Measurements from ENCODE around the gene SDS. TPM values are rescaled to one million over a fixed set of nuclear protein-coding genes. Genes with fewer than 3 reads are reported as not detected.
"Not testable (repeated sequence)": the region's sequence is repeated elsewhere in the genome, so short reads cannot be mapped to it uniquely, and the experiment has no call there.

SDS gene
- total RNA-seq, 1 donor from 2014 or later: 6.4 TPM

- no peak for DNase-seq (ENCODE audit: low spot score)
Measured at GRCh38 chr12:113381220-113381619, 22.5 kb downstream of the SDS start.

- DNase-seq (ENCODE audit: low spot score): no peak
Measured at GRCh38 chr12:113378291-113378690, 25.4 kb downstream of the SDS start.

GRCh38 chr12:113374823-113375428, 28.8 kb downstream of the SDS start:
- no peak for DNase-seq (ENCODE audit: low spot score)

- DNase-seq (ENCODE audit: low spot score): no peak
Measured at GRCh38 chr12:113373969-113374368, 29.7 kb downstream of the SDS start.

DNA sequence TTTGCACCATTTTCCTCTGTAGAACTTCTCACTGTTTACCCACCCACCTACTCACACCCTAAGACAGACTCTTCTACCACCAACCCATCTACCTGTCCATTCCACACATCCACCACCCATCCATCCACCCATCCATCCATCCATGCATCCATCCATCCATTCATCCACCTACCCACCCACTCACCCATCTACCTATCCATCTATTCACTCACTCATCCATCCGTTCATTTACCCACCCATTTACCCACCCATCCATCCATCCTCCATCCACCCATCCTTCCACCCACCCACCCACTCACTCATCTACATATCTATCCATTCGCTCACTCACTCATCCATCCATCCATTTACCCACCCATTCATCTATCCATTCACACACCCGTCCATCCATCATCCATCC, 30.2 kb downstream of the SDS start:
- DNase-seq (ENCODE audit: low spot score): no peak

- no peak for DNase-seq (ENCODE audit: low spot score)
Measured at GRCh38 chr12:113372371-113372770, 31.3 kb downstream of the SDS start.

GRCh38 chr12:113371808-113372207, 31.9 kb downstream of the SDS start:
- DNase-seq (ENCODE audit: low spot score): no peak

GRCh38 chr12:113370923-113371682, 32.6 kb downstream of the SDS start:
- no peak for DNase-seq (ENCODE audit: low spot score)

GRCh38 chr12:113369391-113369985, 34.2 kb downstream of the SDS start:
- no peak for DNase-seq (ENCODE audit: low spot score)

GRCh38 chr12:113368331-113368730, 35.4 kb downstream of the SDS start:
- no peak for DNase-seq (ENCODE audit: low spot score)

- no peak for DNase-seq (ENCODE audit: low spot score)
Measured at GRCh38 chr12:113366827-113367226, 36.9 kb downstream of the SDS start.

DNA sequence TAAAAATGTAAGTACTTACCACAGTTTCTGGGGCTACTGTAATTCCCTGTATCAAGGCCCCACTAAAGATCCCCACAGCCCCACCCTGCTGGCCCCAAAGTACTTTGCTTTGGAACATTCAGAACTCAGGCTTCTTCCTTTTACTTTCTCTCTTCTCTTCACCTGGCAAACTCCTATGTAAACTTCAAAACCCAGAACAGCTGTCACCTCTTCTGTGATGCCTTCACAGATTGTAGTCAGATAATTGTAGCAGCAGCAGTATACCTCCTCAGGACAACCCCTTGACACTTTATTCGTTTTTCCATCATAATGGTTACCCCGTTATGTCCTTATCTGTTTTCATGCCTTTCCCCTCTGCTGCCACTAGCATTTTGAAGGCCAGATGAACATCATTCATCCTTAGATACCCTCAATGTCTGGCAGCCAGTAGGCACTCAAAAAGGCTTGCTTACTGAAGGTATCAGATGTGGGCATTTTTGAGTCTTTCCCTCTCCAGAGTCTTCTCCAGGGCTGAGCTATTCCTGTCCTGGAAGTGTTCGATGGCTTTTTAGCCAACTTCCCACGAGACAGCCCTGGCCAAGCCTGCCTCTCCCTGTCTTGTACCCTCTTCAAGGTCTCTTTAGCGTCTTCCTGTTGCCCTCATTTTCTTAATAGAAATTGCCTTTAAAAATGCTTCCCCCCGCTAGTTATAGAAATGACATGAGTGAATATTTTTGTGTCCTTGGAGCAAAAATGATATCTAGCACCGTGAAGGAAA, 37.9 kb downstream of the SDS start:
- DNase-seq (ENCODE audit: low spot score): no peak

- DNase-seq (ENCODE audit: low spot score): no peak
Measured at GRCh38 chr12:113364698-113365097, 39.0 kb downstream of the SDS start.

- DNase-seq (ENCODE audit: low spot score): no peak
Measured at GRCh38 chr12:113361574-113362370, 41.9 kb downstream of the SDS start.

DNA sequence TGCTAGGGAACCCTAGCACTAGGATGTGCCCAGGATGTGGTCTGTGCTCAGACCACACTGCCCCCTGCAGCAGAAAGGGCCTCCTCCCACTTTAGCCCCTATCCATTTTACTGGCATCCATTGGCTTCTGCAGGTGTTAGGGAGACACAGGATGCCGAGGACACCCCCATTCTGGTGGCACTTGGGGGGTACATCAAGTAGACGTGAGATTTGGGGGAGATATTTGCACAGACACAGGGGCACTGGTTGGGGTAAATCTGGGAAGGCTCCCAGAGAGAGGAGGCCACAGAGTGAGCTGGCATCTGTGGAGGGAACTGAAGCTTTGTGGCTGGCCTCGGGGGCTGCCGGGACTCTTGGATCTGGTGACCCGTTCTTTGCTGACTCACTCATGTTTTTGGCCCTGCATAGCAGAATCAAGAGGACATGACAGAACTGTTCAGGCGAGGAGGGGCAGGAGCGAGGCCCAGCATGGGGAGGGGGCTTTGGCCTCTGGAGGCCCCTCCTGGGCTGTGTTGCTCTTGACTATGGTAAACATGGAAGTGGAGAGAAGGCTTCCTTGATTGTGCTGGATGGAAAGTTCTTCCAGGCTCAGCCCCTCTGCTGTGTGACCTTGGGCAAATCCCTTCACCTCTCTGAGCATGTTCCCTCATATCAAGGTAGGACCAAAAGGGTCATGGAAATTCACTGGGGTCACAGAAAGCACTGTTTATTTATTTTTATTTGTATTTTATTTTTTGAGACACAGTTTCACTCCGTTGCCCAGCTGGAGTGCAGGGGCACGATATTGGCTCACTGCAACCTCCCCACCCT, 43.5 kb downstream of the SDS start:
- no peak for DNase-seq (ENCODE audit: low spot score)

- DNase-seq (ENCODE audit: low spot score): peak; percentile 63
Measured at GRCh38 chr12:113359133-113359938, 44.4 kb downstream of the SDS start.

DNA sequence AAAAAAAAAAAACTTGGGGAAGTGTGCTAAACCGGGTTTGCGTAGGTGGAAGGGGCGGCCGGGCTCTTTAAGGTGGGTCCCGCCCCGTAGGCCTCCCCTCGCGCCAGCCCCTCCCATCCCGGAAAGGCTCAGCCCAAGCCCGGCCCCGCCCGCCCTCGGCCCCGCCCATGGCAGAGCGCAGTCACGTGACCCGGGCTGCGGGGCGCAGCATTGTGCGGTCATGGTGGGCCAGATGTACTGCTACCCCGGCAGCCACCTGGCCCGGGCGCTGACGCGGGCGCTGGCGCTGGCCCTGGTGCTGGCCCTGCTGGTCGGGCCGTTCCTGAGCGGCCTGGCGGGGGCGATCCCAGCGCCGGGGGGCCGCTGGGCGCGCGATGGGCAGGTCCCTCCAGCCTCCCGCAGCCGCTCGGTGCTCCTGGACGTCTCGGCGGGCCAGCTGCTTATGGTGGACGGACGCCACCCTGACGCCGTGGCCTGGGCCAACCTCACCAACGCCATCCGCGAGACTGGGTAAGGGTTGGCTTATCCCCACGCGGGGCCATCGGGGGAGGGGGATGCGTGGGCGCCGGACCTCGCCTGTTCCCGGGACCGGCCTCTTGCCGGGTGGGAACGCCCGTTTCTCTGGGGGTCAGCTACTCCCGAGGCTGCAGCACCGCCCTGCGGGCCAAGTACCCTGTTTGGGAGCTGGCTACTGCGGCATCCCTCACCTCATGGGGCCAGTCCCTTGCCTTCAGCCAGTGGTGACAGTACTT, 45.1 kb downstream of the SDS start, which contains the start of gene PLBD2:
PLBD2 (plus strand) TSS at position 207 of the 752 bp plus-strand sequence; CDS start at position 221, 14 bp downstream.
- DNase-seq (ENCODE audit: low spot score): peak; percentile 93

GRCh38 chr12:113354192-113354591, 49.5 kb downstream of the SDS start:
- DNase-seq (ENCODE audit: low spot score): not testable (repeated sequence)

DNA sequence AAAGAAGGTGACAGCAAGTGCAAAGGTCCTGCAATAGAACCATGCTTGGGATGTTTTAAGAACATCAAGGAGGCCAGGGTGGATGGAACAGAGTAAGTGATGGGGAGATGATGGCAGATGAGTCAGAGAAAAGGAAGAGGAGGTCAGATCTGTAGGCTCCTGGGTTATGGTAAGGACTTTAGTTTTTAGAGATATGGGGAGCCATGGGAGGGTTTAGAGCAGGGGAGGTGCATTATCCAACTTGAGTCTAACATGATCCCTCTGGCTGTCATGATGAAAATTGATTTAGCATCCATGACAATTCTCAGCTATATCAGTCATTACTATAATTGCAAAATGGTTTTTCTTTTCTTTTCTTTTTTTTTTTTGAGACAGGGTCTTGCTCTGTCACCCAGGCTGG, 52.6 kb downstream of the SDS start:
- DNase-seq (ENCODE audit: low spot score): no peak

Data from ureter (tissue), 1 donor.